ENCODE results near the gene GPR160.

GPR160 gene

GRCh38 chr3:170090601-170090981, 52.8 kb downstream of the GPR160 start:
- Histone ChIP-seq H4K20me1 (ENCODE audit: insufficient read depth, low read length, poor library complexity, severe bottlenecking) (no peaks in the 10 kb centered on the region), H3K27me3 (ENCODE audit: insufficient read depth, low read length, poor library complexity, severe bottlenecking) (no peaks in the 10 kb centered on the region), H3K9ac (ENCODE audit: low read depth, low read length, poor library complexity, severe bottlenecking) (no peak overlapping the region), H3K36me3 (ENCODE audit: insufficient read depth, low read length) (peaks cover 63% of the 10 kb centered on the region), H3K4me3 (ENCODE audit: low read length, poor library complexity, severe bottlenecking) (no peak overlapping the region), H2AFZ (ENCODE audit: low read length) (no peak overlapping the region), H3F3A (ENCODE audit: low read depth) (no peaks in the 10 kb centered on the region), H3K4me2 (ENCODE audit: low read depth, low read length, poor library complexity, severe bottlenecking) (no peak overlapping the region), H3K9me2 (replicated peaks; ENCODE audit: low read depth, low read length) (no peaks in the 10 kb centered on the region), H3K9me3 (ENCODE audit: insufficient read depth, low read depth, low read length) (no peaks in the 10 kb centered on the region), H3K79me2 (ENCODE audit: insufficient read depth, low read length) (no peaks in the 10 kb centered on the region), H3K4me1 (ENCODE audit: insufficient read depth, low read length, poor library complexity, severe bottlenecking) (no peaks in the 10 kb centered on the region)
- no peak for TF ChIP-seq CTCF (conservative IDR thresholded peaks at IDR 0.05; ENCODE audit: low read length)
- no peak for TF ChIP-seq EZH2phosphoT487 (IDR thresholded peaks at IDR 0.05; ENCODE audit: borderline replicate concordance)

- Histone ChIP-seq H3K27me3 (ENCODE audit: insufficient read depth, low read length, poor library complexity, severe bottlenecking) (no peaks in the 10 kb centered on the region), H4K20me1 (ENCODE audit: insufficient read depth, low read length, poor library complexity, severe bottlenecking) (no peaks in the 10 kb centered on the region), H3K9ac (ENCODE audit: low read depth, low read length, poor library complexity, severe bottlenecking) (no peak overlapping the region), H3K4me3 (ENCODE audit: low read length, poor library complexity, severe bottlenecking) (no peak overlapping the region), H3F3A (ENCODE audit: low read depth) (no peaks in the 10 kb centered on the region), H3K4me1 (ENCODE audit: insufficient read depth, low read length, poor library complexity, severe bottlenecking) (no peaks in the 10 kb centered on the region), H3K4me2 (ENCODE audit: low read depth, low read length, poor library complexity, severe bottlenecking) (no peak overlapping the region), H3K79me2 (ENCODE audit: insufficient read depth, low read length) (no peaks in the 10 kb centered on the region), H2AFZ (ENCODE audit: low read length) (no peak overlapping the region), H3K36me3 (ENCODE audit: insufficient read depth, low read length) (peaks cover 74% of the 10 kb centered on the region), H3K9me2 (replicated peaks; ENCODE audit: low read depth, low read length) (no peaks in the 10 kb centered on the region), H3K9me3 (ENCODE audit: insufficient read depth, low read depth, low read length) (no peaks in the 10 kb centered on the region)
- TF ChIP-seq CTCF (conservative IDR thresholded peaks at IDR 0.05; ENCODE audit: low read length) (no peak), EZH2phosphoT487 (IDR thresholded peaks at IDR 0.05; ENCODE audit: borderline replicate concordance) (no peak)
Measured at GRCh38 chr3:170092907-170093306, 55.1 kb downstream of the GPR160 start.

DNA sequence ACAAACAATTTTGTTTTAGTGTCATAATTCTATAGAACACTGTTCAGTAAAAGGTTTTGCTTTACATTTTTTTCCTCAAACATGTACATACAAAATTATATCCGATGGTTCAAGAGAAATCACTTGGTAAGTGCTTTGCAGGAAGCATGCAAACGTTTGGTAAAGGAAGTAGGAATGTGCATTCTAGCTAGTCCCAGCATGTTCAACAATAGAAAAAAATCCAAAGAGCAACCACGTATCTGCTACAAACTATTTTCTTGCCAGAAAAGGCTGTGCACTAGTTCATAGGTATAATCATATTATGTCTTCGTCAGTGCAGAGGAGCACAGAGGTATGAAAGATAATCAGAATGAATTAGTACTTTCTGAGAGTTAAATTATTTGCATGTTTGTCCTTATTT, 58.0 kb downstream of the GPR160 start:
- H2AFZ ChIP-seq (ENCODE audit: low read length): no peak overlapping the region
- H3F3A ChIP-seq (ENCODE audit: low read depth): no peaks in the 10 kb centered on the region
- H3K4me1 ChIP-seq (ENCODE audit: insufficient read depth, low read length, poor library complexity, severe bottlenecking): no peaks in the 10 kb centered on the region
- H3K4me2 ChIP-seq (ENCODE audit: low read depth, low read length, poor library complexity, severe bottlenecking): no peak overlapping the region
- H3K9me2 ChIP-seq (replicated peaks; ENCODE audit: low read depth, low read length): no peaks in the 10 kb centered on the region
- no peak overlapping the region for H3K4me3 ChIP-seq (ENCODE audit: low read length, poor library complexity, severe bottlenecking)
- no peak for TF ChIP-seq CTCF (conservative IDR thresholded peaks at IDR 0.05; ENCODE audit: low read length)
- TF ChIP-seq EZH2phosphoT487 (IDR thresholded peaks at IDR 0.05; ENCODE audit: borderline replicate concordance): no peak
- no peaks in the 10 kb centered on the region for H4K20me1 ChIP-seq (ENCODE audit: insufficient read depth, low read length, poor library complexity, severe bottlenecking)
- peaks cover 84% of the 10 kb centered on the region for H3K36me3 ChIP-seq (ENCODE audit: insufficient read depth, low read length)
- no peak overlapping the region for H3K9ac ChIP-seq (ENCODE audit: low read depth, low read length, poor library complexity, severe bottlenecking)
- H3K79me2 ChIP-seq (ENCODE audit: insufficient read depth, low read length): no peaks in the 10 kb centered on the region
- H3K9me3 ChIP-seq (ENCODE audit: insufficient read depth, low read depth, low read length): no peaks in the 10 kb centered on the region
- H3K27me3 ChIP-seq (ENCODE audit: insufficient read depth, low read length, poor library complexity, severe bottlenecking): no peaks in the 10 kb centered on the region

Measured in Loucy (cell line).